Tibial nerve (tissue), 4 donors: Measurements from ENCODE around the gene HIPK2. TPM values are rescaled to one million over a fixed set of nuclear protein-coding genes. Genes with fewer than 3 reads are reported as not detected.

Experiments used
- DNase-seq, 2 donors: peaks; one replicate each; pipeline ENCODE4 v3.0.0-alpha.2; 2019; ENCODE audit warnings: low spot score in 2 of 2
- H3K27ac ChIP-seq, 4 donors: fragments of 200-600 bp; sonication (generic) in 3 of 4; one replicate each; pipeline ENCODE4 v1.5.1; 2017 to 2019; ENCODE audit warnings: mild to moderate bottlenecking in 1 of 4
- H3K27me3 ChIP-seq, 2 donors: fragments of 200-600 bp; sonication (generic) in 1 of 2; one replicate each; pipeline versions ENCODE4 v1.5.1 to v1.6.0; 2017 to 2019
- H3K36me3 ChIP-seq, 3 donors: fragments of 200-600 bp; sonication (generic); one replicate each; pipeline ENCODE4 v1.5.1; 2018 to 2019
- H3K4me1 ChIP-seq, 4 donors: fragments of 200-600 bp; sonication (generic) in 3 of 4; one replicate each; pipeline ENCODE4 v1.5.1; 2017 to 2019
- H3K4me3 ChIP-seq, 4 donors: fragments of 200-600 bp; sonication (generic) in 3 of 4; one replicate each; pipeline ENCODE4 v1.5.1; 2017 to 2019; ENCODE audit warnings: mild to moderate bottlenecking in 1 of 4, moderate library complexity in 1 of 4
- H3K9me3 ChIP-seq, 4 donors: fragments of 200-600 bp; sonication (generic) in 3 of 4; one replicate each; pipeline ENCODE4 v1.5.1; 2017 to 2019
- CTCF ChIP-seq, 5 experiments: fragments of 200-600 bp in 3 of 5; fragments of 450-650 bp in 2 of 5; sonication (generic) in 3 of 5; IDR thresholded peaks; one replicate each; pipeline ENCODE4 v1.5.1; 2016 to 2019; ENCODE audit warnings: antibody characterized with exemption in 5 of 5, mild to moderate bottlenecking in 3 of 5, moderate library complexity in 2 of 5
- EP300 ChIP-seq, 2 donors: sonication (generic); formaldehyde crosslinking; IDR thresholded peaks; one replicate each; pipeline ENCODE4 v1.6.1; 2017; ENCODE audit warnings: antibody characterized with exemption in 2 of 2, mild to moderate bottlenecking in 1 of 2
- POLR2A ChIP-seq, 2 donors: fragments of 450-650 bp; IDR thresholded peaks; one replicate each; pipeline ENCODE4 v1.6.1; 2017; ENCODE audit warnings: antibody characterized with exemption in 2 of 2, mild to moderate bottlenecking in 2 of 2, moderate library complexity in 2 of 2
- WGBS, 2 donors: methylation state at CpG; one replicate each; pipeline ENCODE4 v1.1.5; 2018; 5-methylcytosine and 5-hydroxymethylcytosine counted together
- total RNA-seq, 4 donors: library from RNA; depleted of rRNA; stranded (reverse); fragments of >200 nt; gene quantifications; one replicate each; pipeline ENCODE4 v1.1.0, GENCODE V29; 2016

Gene HIPK2
- total RNA-seq, 4 donors from 2014 or later = 24.9 to 41.1 (median 29.7) TPM

- H3K27ac ChIP-seq = no peak overlapping the region
- H3K36me3 ChIP-seq = peaks cover 0 to 93% (median 6%) of the 10 kb centered on the region in 3 donors
- DNase-seq = no peak
- H3K4me3 ChIP-seq = no peak overlapping the region
- no peaks in the 10 kb centered on the region for H3K4me1 ChIP-seq
- no peak for TF ChIP-seq POLR2A (IDR thresholded peaks at IDR 0.05)
- no peak for TF ChIP-seq CTCF (IDR thresholded peaks at IDR 0.05)
- no peak for TF ChIP-seq EP300 (IDR thresholded peaks at IDR 0.05)
- no peaks in the 10 kb centered on the region for H3K9me3 ChIP-seq
- 85 to 96% methylated on average over 1 of the region's 1 CpG for WGBS, 2 donors
- H3K27me3 ChIP-seq = no peaks in the 10 kb centered on the region
Observed at GRCh38 chr7:139626817-139627216, 151.0 kb downstream of the HIPK2 start.

- no peak for DNase-seq
- TF ChIP-seq CTCF (IDR thresholded peaks at IDR 0.05) (no peak), POLR2A (IDR thresholded peaks at IDR 0.05) (no peak), EP300 (IDR thresholded peaks at IDR 0.05) (no peak)
- Histone ChIP-seq H3K27me3 (no peaks in the 10 kb centered on the region), H3K4me1 (no peaks in the 10 kb centered on the region), H3K9me3 (no peaks in the 10 kb centered on the region), H3K36me3 (peaks cover 0 to 79% (median 6%) of the 10 kb centered on the region in 3 donors), H3K27ac (no peak overlapping the region), H3K4me3 (no peak overlapping the region)
- 95 to 96% methylated on average over 4 of the region's 4 CpGs for WGBS, 2 donors
Observed at GRCh38 chr7:139623518-139623917, 154.3 kb downstream of the HIPK2 start.

- no peaks in the 10 kb centered on the region for H3K4me1 ChIP-seq
- no peaks in the 10 kb centered on the region for H3K27me3 ChIP-seq
- H3K36me3 ChIP-seq = peaks cover 0 to 76% (median 0%) of the 10 kb centered on the region in 3 donors
- peak in 4 of 5 experiments; percentile 42 to 57 (median 48) for TF ChIP-seq CTCF (IDR thresholded peaks at IDR 0.05)
- no peak for TF ChIP-seq POLR2A (IDR thresholded peaks at IDR 0.05)
- TF ChIP-seq EP300 (IDR thresholded peaks at IDR 0.05) = no peak
- no peak overlapping the region for H3K27ac ChIP-seq
- H3K9me3 ChIP-seq = no peaks in the 10 kb centered on the region
- DNase-seq = peak in 1 of 2 donors; percentile 15
- 82 to 83% methylated on average over 10 of the region's 10 CpGs for WGBS, 2 donors
- no peak overlapping the region for H3K4me3 ChIP-seq
Observed at GRCh38 chr7:139620676-139621344, 157.0 kb downstream of the HIPK2 start.

GRCh38 chr7:139619367-139619657 lies 158.5 kb downstream of the HIPK2 start:
- Histone ChIP-seq H3K4me3 (no peak overlapping the region), H3K9me3 (no peaks in the 10 kb centered on the region), H3K4me1 (no peaks in the 10 kb centered on the region), H3K27me3 (no peaks in the 10 kb centered on the region), H3K27ac (no peak overlapping the region), H3K36me3 (peaks cover 0 to 76% (median 0%) of the 10 kb centered on the region in 3 donors)
- no peak for DNase-seq
- no peak for TF ChIP-seq POLR2A (IDR thresholded peaks at IDR 0.05)
- no peak for TF ChIP-seq CTCF (IDR thresholded peaks at IDR 0.05)
- no peak for TF ChIP-seq EP300 (IDR thresholded peaks at IDR 0.05)
- 70 to 75% methylated on average over 1 of the region's 1 CpG for WGBS, 2 donors

- no peak overlapping the region for H3K27ac ChIP-seq
- no peaks in the 10 kb centered on the region for H3K27me3 ChIP-seq
- no peaks in the 10 kb centered on the region for H3K9me3 ChIP-seq
- H3K4me1 ChIP-seq = no peaks in the 10 kb centered on the region
- H3K4me3 ChIP-seq = no peak overlapping the region
- DNase-seq = peak in 1 of 2 donors; percentile 49
- TF ChIP-seq CTCF (IDR thresholded peaks at IDR 0.05) (peak in 3 of 5 experiments; percentile 28 to 32 (median 31)), POLR2A (IDR thresholded peaks at IDR 0.05) (no peak)
- WGBS, 2 donors = 90 to 91% methylated on average over 10 of the region's 10 CpGs
- H3K36me3 ChIP-seq = peaks cover 0 to 76% (median 0%) of the 10 kb centered on the region in 3 donors
Observed at GRCh38 chr7:139618482-139619366, 159.1 kb downstream of the HIPK2 start.
